Psoas muscle (tissue), 8 donors: ENCODE data around the gene VAMP1. TPM values are rescaled to one million over a fixed set of nuclear protein-coding genes. Genes with fewer than 3 reads are reported as not detected.
"Not testable (repeated sequence)": the region's sequence is repeated elsewhere in the genome, so short reads cannot be mapped to it uniquely, and the experiment has no call there.

Experiments used
- ATAC-seq, 4 donors: fragments of 200-7000 bp; cut with Tn5 transposase; one replicate each; pipeline ENCODE4 v1.9.1; 2020; ENCODE audit warnings: moderate library complexity in 3 of 4, mild to moderate bottlenecking in 2 of 4
- DNase-seq, 2 donors: peaks; one replicate each; pipeline ENCODE4 v3.0.0-alpha.2; 2020
- H3K27ac ChIP-seq: fragments of 200-600 bp; one replicate; pipeline ENCODE4 v1.8.0; 2022
- H3K27me3 ChIP-seq, 3 donors: fragments of 200-600 bp in 1 of 3; one replicate each; pipeline versions ENCODE4 v1.6.1 to v1.8.0; 2013 to 2022; ENCODE audit warnings: low read length in 2 of 3, mild to moderate bottlenecking in 2 of 3, moderate library complexity in 1 of 3; ENCODE audit not compliant: insufficient read depth in 3 of 3
- H3K36me3 ChIP-seq, 2 donors: fragments of 200-600 bp in 1 of 2; one replicate each; pipeline versions ENCODE4 v1.6.1 to v1.8.0; 2013 to 2022; ENCODE audit warnings: low read depth in 1 of 2, mild to moderate bottlenecking in 1 of 2, moderate library complexity in 1 of 2; ENCODE audit not compliant: insufficient read depth in 1 of 2
- H3K4me1 ChIP-seq: fragments of 200-600 bp; one replicate; pipeline ENCODE4 v1.8.0; 2022
- H3K4me3 ChIP-seq: fragments of 200-600 bp; one replicate; pipeline ENCODE4 v1.8.0; 2022; ENCODE audit warnings: mild to moderate bottlenecking
- H3K9me3 ChIP-seq: fragments of 200-600 bp; one replicate; pipeline ENCODE4 v1.8.0; 2022
- WGBS, 3 donors: extraction: QIAGEN DNeasy Blood & Tissue Kit; methylation state at CpG; one replicate each; pipeline versions ENCODE4 v1.1.6 to v1.1.7; 2013; 5-methylcytosine and 5-hydroxymethylcytosine counted together
- intact Hi-C, 2 donors: fragments of 100-400 bp; cut with DNase I; formaldehyde crosslinking; loops; one replicate each; pipeline versions ENCODE4 v1.11.0 to v1.14.2; 2022
- polyA plus RNA-seq, 3 donors: library from polyadenylated mRNA; stranded (reverse); fragments of 200-250 nt; gene quantifications; one replicate each; pipeline ENCODE4 v1.2.3, GENCODE V29; 2013
- total RNA-seq, 4 donors: library from RNA; stranded (reverse); fragmentation: NEBNext Ultra II Directional in 2 of 4; extraction: Animal tissue kit (Norgen Biotek cat#: 25700) in 2 of 4; gene quantifications; one replicate each; pipeline versions ENCODE4 v1.2.1 to v1.2.4, GENCODE V29; 2021 to 2023
- TF ChIP-seq, protein P1 (sequence below): fragments of 200-600 bp; IDR thresholded peaks from one replicate; pipeline ENCODE4 v1.8.0; 2022; ENCODE audit warnings: antibody characterized with exemption
- donor health status: healthy with polysubstance abuse.
- donor health status: DM: no; HTN: no; CAD: no; lungs with moderate emphysema.
- donor health status: Bipolar disorder and iron deficiency.
- donor health status: healthy.
- donor health status: DM: yes; HTN: yes; CAD: no.
- donor health status: DM: no; HTN: no; CAD: no.
- donor health status: DM: no; HTN: no; CAD: no.
- donor health status: DM: yes; HTN: yes; CAD: no.

VAMP1 gene
- total and polyA plus RNA-seq, 7 donors = 1.5 to 16.9 (median 2.1) TPM

DNA sequence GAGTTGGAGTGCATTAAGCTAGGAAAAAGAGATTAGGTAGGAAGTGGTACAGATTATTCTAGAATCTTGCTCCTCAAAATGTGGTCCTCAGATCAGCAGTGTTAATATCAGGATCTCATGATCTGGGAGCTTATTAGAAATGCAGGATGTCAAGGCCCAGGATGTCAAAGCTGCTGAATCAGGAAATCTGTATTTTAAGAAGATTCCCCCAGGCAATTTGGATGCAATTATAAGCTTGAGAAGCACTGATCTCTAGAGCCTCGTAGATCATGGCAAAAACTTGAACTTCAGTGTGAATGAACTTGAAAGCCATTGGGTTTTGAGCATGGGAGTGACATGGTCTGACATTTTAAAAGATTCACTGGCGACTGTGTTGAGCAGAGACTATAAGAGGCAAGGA lies 30.0 kb upstream of the VAMP1 start:
- H3K27me3 ChIP-seq = no peaks in the 10 kb centered on the region
- TF ChIP-seq, protein P1, sequence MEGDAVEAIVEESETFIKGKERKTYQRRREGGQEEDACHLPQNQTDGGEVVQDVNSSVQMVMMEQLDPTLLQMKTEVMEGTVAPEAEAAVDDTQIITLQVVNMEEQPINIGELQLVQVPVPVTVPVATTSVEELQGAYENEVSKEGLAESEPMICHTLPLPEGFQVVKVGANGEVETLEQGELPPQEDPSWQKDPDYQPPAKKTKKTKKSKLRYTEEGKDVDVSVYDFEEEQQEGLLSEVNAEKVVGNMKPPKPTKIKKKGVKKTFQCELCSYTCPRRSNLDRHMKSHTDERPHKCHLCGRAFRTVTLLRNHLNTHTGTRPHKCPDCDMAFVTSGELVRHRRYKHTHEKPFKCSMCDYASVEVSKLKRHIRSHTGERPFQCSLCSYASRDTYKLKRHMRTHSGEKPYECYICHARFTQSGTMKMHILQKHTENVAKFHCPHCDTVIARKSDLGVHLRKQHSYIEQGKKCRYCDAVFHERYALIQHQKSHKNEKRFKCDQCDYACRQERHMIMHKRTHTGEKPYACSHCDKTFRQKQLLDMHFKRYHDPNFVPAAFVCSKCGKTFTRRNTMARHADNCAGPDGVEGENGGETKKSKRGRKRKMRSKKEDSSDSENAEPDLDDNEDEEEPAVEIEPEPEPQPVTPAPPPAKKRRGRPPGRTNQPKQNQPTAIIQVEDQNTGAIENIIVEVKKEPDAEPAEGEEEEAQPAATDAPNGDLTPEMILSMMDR = no peak
- H3K36me3 ChIP-seq = peaks cover 0 to 70% of the 10 kb centered on the region in 2 donors
- DNase-seq (no peak), ATAC-seq (no peak)
- H3K4me3 ChIP-seq = no peak overlapping the region
- 89 to 94% (median 91%) methylated on average over 2 of the region's 2 CpGs for WGBS, 3 donors
- no peak overlapping the region for H3K27ac ChIP-seq
- intact Hi-C loops = no loop called here
- H3K9me3 ChIP-seq = no peaks in the 10 kb centered on the region
- H3K4me1 ChIP-seq = peaks cover 3% of the 10 kb centered on the region

DNA sequence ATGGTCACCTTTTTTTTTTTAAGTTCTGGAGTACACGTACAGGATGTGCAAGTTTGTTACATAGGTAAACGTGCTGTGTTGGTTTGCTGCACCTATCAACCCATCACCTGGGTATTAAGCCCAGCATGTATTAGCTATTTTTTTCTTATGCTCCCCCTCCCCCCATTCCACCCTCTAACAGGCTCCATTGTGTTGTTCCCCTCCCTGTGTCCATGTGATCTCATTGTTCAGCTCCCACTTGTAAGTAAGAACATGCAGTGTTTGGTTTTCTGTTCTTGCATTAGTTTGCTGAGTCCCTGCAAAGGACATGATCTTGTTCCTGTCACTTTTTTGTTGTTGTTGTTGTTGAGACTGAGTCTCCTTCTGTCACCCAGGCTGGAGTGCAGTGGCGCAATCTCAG lies 26.8 kb upstream of the VAMP1 start:
- H3K27ac ChIP-seq, ATAC-seq, H3K4me3 ChIP-seq, DNase-seq, H3K27me3 ChIP-seq, H3K9me3 ChIP-seq: not testable (repeated sequence)
- 80 to 88% (median 83%) methylated on average over 3 of the region's 3 CpGs for WGBS, 3 donors
- peaks cover 18% of the 10 kb centered on the region for H3K4me1 ChIP-seq
- peaks cover 2 to 60% of the 10 kb centered on the region in 2 donors for H3K36me3 ChIP-seq
- intact Hi-C loops = loop anchor here in 1 of 2 donors (10.0 kb wide), 1 partner anchor 188 kb away; the partner anchor contains the start of gene ZNF384

DNA sequence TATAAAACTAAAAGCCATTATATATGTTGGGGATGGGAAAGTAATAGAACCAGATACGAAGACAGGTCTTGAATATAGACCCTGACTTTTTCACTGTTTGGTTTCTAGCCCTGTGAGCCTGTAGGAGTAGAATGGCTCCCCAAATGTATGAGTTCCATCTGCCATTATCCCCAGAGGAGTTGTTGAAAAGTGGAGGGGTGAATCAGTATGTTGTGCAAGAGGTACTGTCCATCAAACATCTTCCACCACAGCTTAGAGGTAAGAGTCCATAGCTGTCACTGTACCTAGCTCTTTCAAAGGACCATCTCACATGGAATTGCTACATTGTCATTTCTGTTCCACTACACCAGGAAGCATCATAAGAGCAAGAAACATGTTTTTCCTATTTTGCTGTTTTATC lies 24.5 kb upstream of the VAMP1 start:
- peaks cover 6 to 69% of the 10 kb centered on the region in 2 donors for H3K36me3 ChIP-seq
- ATAC-seq (no peak), DNase-seq (no peak)
- intact Hi-C loops = loop anchor here in 1 of 2 donors (5.0 to 10.0 kb wide), 2 partner anchors 37 to 190 kb away; partner anchors contain the start of genes GAPDH and ZNF384
- WGBS, 3 donors = 46 to 50% (median 48%) methylated on average over 1 of the region's 1 CpG
- peaks cover 21% of the 10 kb centered on the region for H3K4me1 ChIP-seq
- no peaks in the 10 kb centered on the region for H3K9me3 ChIP-seq
- H3K27me3 ChIP-seq = no peaks in the 10 kb centered on the region
- no peak overlapping the region for H3K27ac ChIP-seq
- TF ChIP-seq, protein P1 = no peak
- peak overlapping the region; percentile 89 for H3K4me3 ChIP-seq

DNA sequence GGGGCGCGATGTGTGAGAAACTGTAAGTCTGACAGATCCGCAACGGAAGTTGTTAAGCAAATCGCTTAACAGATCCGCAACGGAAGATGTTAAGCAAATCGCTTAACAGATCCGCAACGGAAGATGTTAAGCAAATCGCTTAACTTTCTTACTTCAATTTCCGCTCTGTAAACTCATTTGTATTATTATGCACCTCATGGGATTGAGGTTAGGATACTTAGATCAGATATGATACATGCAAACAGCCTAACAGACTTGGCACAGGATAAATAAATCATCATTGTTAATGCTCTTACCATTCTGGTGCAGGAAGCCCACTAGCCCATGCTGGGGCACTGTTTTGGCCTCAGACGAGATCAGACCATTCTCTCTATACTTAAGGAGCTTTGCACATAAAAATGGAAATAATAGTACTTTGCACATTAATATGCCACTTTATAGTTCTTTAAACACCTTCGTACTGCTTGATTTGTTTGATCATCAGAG lies 23.8 kb upstream of the VAMP1 start:
- DNase-seq = no peak
- 1 to 2% (median 2%) methylated on average over 14 of the region's 14 CpGs for whole genome bisulfite sequencing, 3 donors
- no peaks in the 10 kb centered on the region for H3K9me3 ChIP-seq
- peaks cover 6 to 62% of the 10 kb centered on the region in 2 donors for H3K36me3 ChIP-seq
- TF ChIP-seq, protein P1 = no peak
- H3K27ac ChIP-seq = peak overlapping the region; percentile 99
- H3K4me3 ChIP-seq = peak overlapping the region; percentile 89
- intact Hi-C loops = loop anchor here in 1 of 2 donors (5.0 to 10.0 kb wide), 2 partner anchors 38 to 190 kb away; partner anchors contain the start of genes GAPDH and ZNF384
- no peak for ATAC-seq
- no peaks in the 10 kb centered on the region for H3K27me3 ChIP-seq
- peaks cover 21% of the 10 kb centered on the region for H3K4me1 ChIP-seq

DNA sequence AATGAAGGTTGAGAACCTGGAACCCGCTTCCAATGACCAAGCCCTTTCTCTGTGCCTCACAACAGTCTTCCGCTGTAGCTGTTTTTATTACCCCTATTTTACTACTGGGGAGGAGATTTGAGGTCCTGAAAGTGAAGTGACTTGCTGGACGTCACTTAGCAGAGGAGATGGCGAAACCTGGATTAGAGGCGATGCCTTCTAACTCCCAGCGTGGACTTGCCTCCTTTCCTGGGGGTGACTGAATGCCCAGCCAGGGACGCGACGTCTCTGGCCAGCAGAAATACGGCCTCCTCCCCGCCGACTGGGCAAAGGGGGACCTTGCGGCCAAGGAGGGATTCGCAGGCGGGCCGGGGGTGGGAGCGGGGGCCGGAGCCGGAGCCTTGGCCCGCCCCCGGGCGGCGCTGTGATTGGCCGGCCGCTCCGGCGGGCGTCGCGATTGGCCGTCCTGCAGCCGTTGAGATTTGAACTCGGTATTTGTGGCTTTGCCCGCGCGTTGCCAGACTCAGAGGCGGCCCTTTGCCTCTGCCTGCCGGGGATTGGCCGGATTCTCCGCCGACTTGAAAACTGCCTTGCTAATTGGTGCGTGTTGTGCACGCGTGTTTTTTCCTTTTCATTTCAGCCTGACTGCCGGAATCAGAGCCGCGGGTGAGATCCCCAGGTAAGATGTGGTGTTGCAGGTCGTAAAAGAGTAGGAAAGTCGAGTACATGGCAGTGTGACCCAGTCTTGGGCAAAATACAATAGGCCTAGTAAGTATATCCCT lies 23.2 kb upstream of the VAMP1 start, which contains the start of gene NCAPD2:
Gene NCAPD2, plus strand, starts transcription at position 606 of the 761 bp plus-strand sequence. CDS start 997 bp downstream, outside the sequence.
- TF ChIP-seq, protein P1 = peak; percentile 22
- DNase-seq = peak; percentile 94 to 97
- Histone ChIP-seq H3K27me3 (no peaks in the 10 kb centered on the region), H3K9me3 (no peaks in the 10 kb centered on the region), H3K4me1 (peaks cover 21% of the 10 kb centered on the region), H3K4me3 (peak within 1 kb of the TSS; percentile 89), H3K36me3 (peaks cover 6 to 56% of the 10 kb centered on the region in 2 donors), H3K27ac (peak within 1 kb of the TSS; percentile 99)
- WGBS, 3 donors = 0 to 1% (median 1%) methylated on average over 47 to 49 of the region's 49 CpGs
- peak; percentile 94 for ATAC-seq
- intact Hi-C loops = loop anchor here in 1 of 2 donors (1.0 to 10.0 kb wide), 3 partner anchors 23 to 191 kb away; partner anchors contain the start of genes GAPDH, VAMP1 and ZNF384
